HG03097 (cell line): ENCODE measurements around the gene INSM1.
"Not testable (repeated sequence)": the region's sequence is repeated elsewhere in the genome, so short reads cannot be mapped to it uniquely, and the experiment has no call there.

Experiments
- ATAC-seq: cut with Tn5 transposase; IDR thresholded peaks from one replicate; pipeline ENCODE4 v1.9.1; 2021; ENCODE audit not compliant: unreplicated experiment, low FRiP score

INSM1 gene, protein sequence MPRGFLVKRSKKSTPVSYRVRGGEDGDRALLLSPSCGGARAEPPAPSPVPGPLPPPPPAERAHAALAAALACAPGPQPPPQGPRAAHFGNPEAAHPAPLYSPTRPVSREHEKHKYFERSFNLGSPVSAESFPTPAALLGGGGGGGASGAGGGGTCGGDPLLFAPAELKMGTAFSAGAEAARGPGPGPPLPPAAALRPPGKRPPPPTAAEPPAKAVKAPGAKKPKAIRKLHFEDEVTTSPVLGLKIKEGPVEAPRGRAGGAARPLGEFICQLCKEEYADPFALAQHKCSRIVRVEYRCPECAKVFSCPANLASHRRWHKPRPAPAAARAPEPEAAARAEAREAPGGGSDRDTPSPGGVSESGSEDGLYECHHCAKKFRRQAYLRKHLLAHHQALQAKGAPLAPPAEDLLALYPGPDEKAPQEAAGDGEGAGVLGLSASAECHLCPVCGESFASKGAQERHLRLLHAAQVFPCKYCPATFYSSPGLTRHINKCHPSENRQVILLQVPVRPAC

DNA sequence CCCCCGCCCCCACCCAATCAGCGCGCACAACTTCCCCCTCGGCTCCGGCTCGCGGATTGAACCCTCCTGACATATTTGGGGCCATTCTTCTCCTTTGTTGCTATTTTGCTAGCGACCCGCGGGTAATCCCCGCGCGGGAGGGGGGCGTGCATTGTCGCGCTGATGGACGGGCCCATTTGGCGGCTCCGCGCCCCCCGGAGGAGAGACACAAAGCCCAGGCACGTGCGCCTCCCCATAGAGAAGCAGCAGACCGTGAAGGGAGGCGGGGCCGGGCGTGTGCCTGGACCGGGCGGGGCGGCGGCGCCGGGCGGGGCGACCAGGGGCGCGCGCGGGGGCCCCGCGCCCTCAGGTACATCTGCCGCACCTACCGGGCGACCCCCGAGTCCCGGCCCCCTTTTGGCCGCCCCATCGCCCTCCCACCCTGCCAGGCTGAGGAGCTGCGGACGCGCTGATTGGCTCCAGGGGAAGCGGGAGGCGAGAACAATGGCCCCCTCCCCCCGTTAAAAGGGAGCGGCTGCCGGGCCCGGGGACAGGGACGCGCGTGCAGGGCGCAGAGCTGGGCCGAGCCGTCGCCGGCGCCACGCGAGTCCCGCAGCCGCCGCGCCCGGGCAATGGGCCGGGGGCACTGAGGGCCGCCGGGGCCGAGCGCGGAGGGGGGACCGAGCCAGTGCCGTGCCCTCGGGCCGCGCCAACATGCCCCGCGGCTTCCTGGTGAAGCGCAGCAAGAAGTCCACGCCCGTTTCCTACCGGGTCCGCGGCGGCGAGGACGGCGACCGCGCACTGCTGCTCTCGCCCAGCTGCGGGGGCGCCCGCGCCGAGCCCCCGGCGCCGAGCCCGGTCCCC is at the start of gene INSM1:
TSS of gene INSM1 (plus strand) at position 530 of the 843 bp plus-strand sequence. CDS start at position 694, 164 bp downstream.
- ATAC-seq: no peak

- ATAC-seq: no peak
Observed at GRCh38 chr20:20318365-20319161, 49.3 kb upstream of the INSM1 start.

- no peak for ATAC-seq
Observed at GRCh38 chr20:20321134-20321533, 46.8 kb upstream of the INSM1 start.

DNA sequence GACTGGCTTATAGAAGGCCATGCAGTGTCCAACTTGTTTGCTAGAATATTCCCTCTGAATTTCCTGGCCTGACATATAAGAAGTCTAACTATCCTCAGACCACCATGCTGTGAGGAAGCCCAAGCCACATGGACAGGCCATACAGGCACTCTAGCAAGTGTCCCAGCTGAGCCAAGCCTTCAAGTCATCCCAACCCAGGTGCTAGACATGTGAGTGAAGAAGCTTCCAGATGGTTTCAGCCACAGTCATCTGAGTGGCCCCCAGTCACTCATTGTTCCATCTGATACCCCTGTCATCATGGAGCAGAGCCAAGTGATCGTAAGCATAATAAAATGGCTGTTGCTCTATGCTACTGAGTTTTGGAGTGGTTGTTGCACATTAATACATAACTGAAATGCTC is 46.0 kb upstream of the INSM1 start:
- ATAC-seq: no peak

DNA sequence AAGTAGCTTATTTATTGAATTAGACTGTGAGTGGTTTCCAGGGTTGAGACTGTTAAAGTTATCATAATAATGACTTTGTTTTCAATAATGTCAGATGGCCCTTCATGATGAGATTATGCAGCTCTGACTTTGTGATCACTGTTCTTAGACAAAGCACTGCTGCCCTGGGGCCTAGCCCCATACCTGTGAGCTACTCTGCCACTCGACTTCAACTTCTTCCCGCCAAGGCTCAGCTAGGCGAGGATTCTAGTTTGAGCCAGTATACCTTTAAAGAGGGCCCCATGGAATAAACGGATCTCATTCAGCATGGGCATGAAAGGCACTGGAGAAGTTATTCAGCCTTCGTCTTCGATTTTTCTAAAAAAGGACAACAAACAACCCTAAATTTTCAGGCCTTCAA is 45.0 kb upstream of the INSM1 start:
- no peak for ATAC-seq

GRCh38 chr20:20327746-20328145 is 40.2 kb upstream of the INSM1 start:
- ATAC-seq: no peak

- ATAC-seq: no peak
Observed at GRCh38 chr20:20329564-20329963, 38.3 kb upstream of the INSM1 start.

DNA sequence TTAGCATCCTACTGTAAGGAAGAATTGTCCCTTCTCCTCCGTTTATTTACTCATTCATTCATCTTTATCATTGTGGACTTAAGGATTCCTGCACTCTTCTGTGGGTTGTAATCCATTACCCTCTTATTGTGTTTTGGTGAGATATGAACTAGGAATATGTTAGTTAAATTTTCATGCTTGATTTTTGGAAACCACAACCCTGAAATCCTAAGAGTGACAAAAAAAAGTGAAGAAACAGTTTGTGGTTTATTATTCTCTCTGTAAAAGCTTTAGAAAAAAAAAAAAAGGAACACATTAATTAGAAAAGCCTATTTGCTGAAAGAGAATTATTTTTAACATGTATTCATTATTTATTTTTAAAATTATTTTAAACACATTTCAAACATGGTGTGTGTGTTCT is 36.7 kb upstream of the INSM1 start:
- ATAC-seq: no peak

GRCh38 chr20:20331817-20332216 is 36.1 kb upstream of the INSM1 start:
- ATAC-seq: no peak

DNA sequence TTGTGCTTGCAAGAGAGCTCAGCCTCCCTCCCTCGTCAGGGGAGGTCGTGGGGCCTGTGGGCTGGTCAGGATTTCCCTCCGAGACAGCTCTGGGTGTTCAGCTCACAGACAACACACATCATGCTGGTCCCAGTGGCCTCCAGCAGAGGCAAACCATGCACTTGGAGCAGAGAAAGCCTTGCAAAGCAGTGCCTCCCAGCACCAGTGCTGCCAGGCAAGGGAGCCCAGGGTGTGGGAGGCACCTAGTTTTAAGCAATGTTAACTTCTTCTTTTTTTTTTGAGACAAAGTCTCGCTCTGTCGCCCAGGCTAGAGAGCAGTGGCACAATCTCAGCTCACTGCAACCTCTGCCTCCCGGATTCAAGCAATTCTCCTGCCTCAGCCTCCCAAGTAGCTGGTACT is 34.0 kb upstream of the INSM1 start:
- ATAC-seq: no peak

- peak; percentile 93 for ATAC-seq
Observed at GRCh38 chr20:20334489-20334888, 33.4 kb upstream of the INSM1 start.

DNA sequence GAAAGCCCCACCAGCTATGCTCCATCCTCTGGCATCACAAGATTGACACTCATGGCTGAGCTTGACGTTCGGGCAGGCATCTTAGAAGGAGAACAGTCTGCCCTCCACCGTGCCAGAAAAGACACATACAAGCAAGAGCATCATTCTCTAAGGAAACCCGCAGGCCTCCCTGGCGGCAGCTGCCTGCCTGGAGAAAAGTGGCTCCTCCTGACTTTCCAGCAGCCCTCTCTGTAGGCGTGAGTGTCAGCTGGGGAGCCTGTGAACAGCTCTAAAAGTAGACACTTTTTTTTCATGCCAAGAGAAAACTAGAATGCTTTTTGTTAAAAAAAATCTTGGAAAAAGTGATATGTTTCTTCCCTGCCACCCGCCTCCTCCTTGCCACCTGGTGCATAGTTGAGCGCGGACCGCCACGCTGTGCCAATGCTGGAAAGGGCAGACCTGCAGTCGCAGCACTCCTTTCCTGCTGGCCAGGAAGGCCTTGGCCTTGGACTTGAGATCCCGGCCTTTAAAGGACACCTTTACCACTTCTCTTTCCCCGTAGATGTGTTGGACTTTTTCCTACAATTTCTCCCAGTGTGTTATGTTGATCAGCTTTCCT is 29.7 kb upstream of the INSM1 start:
- ATAC-seq: no peak

DNA sequence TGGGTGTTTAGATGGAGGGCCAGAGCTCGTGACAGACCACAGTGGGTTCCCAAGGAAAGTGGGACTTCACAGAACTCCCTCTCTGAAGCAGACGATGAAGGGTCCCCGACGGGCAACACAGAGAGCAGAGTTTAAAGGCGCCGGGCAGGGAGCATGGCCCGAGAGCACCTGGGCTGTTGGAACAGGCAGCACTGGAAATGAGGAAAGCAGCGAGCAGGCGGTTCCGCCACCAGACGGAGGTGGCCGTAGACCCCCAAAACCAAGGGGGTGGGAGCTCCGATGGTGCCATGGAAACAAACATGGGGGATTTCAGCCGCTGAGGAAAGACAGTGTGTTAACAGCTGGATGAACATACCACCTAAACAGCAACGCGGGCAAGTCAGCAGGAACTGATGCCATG is 27.5 kb upstream of the INSM1 start:
- ATAC-seq: no peak

GRCh38 chr20:20341371-20341770 is 26.5 kb upstream of the INSM1 start:
- no peak for ATAC-seq

DNA sequence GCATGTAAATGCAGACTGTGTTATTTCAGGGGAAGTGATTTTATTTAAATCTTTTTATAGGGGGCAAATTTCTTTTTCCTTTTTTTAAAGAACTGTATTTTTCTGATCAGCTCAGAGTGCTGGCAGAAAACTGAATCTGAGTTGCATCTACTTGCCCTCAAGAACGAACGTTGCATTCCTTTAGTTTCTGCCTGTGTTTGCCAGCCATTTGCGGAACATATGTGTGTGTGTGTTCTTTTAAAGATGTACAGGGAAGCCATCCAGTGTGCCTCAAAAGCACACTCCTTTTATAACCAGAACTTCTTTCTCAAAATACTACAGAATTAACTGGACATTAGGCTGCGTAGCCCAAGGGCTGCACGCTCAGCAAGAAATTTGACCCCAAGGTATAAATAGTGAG is 25.8 kb upstream of the INSM1 start:
- ATAC-seq: no peak

GRCh38 chr20:20343932-20344331 is 24.0 kb upstream of the INSM1 start:
- ATAC-seq: no peak

DNA sequence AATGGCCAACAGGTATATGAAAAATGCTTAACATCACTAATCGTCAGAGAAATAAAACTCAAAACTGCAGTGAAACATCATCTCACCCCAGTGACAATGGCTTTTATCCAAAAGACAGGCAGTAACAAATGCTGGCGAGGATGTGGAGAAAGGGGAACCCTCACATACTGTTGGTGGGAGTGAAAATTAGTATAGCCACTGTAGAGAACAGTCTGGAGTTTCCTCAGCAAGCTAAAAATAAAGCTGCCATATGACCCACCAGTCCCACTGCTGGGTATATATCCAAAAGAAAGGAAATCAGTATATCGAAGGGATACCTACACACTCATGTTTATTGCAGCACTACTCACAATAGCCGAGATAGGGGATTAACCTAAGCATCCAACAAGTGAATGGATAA is 23.4 kb upstream of the INSM1 start:
- no peak for ATAC-seq

GRCh38 chr20:20353576-20353975 is 14.3 kb upstream of the INSM1 start:
- ATAC-seq: no peak

DNA sequence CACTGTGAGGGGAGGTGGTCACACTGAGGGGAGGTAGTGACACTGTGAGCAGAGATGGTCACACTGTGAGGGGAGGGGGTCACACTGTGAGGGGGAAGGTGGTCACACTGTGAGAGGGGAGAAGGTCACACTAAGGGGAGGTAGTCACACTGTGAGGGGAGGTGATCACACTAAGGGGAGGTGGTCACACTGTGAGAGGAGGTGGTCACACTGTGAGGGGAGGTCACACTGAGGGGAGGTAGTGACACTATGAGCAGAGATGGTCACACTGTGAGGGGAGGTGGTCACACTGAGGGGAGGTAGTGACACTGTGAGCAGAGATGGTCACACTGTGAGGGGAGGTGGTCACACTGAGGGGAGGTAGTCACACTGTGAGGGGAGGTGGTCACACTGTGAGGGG is 12.4 kb upstream of the INSM1 start:
- not testable (repeated sequence) for ATAC-seq

DNA sequence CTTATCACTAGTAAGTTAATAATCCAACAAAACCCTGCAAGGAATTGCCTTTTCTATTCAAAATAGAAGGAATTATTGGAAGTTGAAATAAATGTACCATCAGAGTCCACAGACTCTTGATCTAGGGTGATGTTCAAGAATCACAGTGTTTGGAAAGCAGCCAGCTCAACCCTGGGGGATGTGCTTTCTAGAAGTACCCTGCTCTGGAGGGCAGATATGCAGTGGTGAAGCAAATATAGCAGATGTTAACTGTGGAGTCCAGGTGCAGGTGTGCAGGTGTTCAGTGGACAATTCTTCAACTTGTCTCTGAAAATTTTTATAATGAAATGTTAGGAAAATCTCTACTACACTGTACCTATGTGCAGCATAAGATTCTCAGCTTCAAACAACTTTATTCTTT is 9.1 kb upstream of the INSM1 start:
- no peak for ATAC-seq
